ENCODE data around the gene ADAMTS20. TPM values are rescaled to one million over a fixed set of nuclear protein-coding genes. Genes with fewer than 3 reads are reported as not detected.
"Not testable (repeated sequence)": the region's sequence is repeated elsewhere in the genome, so short reads cannot be mapped to it uniquely, and the experiment has no call there.

ADAMTS20 gene
- total RNA-seq, 2 donors from 2014 or later: not detected

GRCh38 chr12:43352001-43352400 is 200.0 kb downstream of the ADAMTS20 start:
- H3K27me3 ChIP-seq: no peaks in the 10 kb centered on the region
- H3K4me3 ChIP-seq: no peak overlapping the region
- no peak for TF ChIP-seq CTCF (IDR thresholded peaks at IDR 0.05)
- no peaks in the 10 kb centered on the region for H3K4me1 ChIP-seq
- H3K36me3 ChIP-seq: no peaks in the 10 kb centered on the region
- H3K9me3 ChIP-seq: no peaks in the 10 kb centered on the region
- no peak for DNase-seq (ENCODE audit: low spot score)
- H3K27ac ChIP-seq: no peak overlapping the region

- Histone ChIP-seq H3K36me3 (no peaks in the 10 kb centered on the region), H3K9me3 (no peaks in the 10 kb centered on the region), H3K4me1 (no peaks in the 10 kb centered on the region), H3K4me3 (no peak overlapping the region), H3K27ac (no peak overlapping the region), H3K27me3 (no peaks in the 10 kb centered on the region)
- no peak for TF ChIP-seq CTCF (IDR thresholded peaks at IDR 0.05)
- DNase-seq (ENCODE audit: low spot score): no peak
Observed at GRCh38 chr12:43349863-43350262, 202.1 kb downstream of the ADAMTS20 start.

- Histone ChIP-seq H3K4me1 (no peaks in the 10 kb centered on the region), H3K27ac (no peak overlapping the region), H3K27me3 (no peaks in the 10 kb centered on the region), H3K9me3 (no peaks in the 10 kb centered on the region), H3K36me3 (no peaks in the 10 kb centered on the region), H3K4me3 (no peak overlapping the region)
- DNase-seq (ENCODE audit: low spot score): no peak
- no peak for TF ChIP-seq CTCF (IDR thresholded peaks at IDR 0.05)
Observed at GRCh38 chr12:43348221-43348620, 203.8 kb downstream of the ADAMTS20 start.

- Histone ChIP-seq H3K9me3 (no peaks in the 10 kb centered on the region), H3K27ac (no peak overlapping the region), H3K36me3 (no peaks in the 10 kb centered on the region), H3K4me1 (no peaks in the 10 kb centered on the region), H3K4me3 (no peak overlapping the region), H3K27me3 (no peaks in the 10 kb centered on the region)
- no peak for DNase-seq (ENCODE audit: low spot score)
- TF ChIP-seq CTCF (IDR thresholded peaks at IDR 0.05): no peak
Observed at GRCh38 chr12:43347026-43347425, 205.0 kb downstream of the ADAMTS20 start.

- DNase-seq (ENCODE audit: low spot score): no peak
- Histone ChIP-seq H3K36me3 (no peaks in the 10 kb centered on the region), H3K4me1 (no peaks in the 10 kb centered on the region), H3K27ac (no peak overlapping the region), H3K27me3 (no peaks in the 10 kb centered on the region), H3K9me3 (no peaks in the 10 kb centered on the region), H3K4me3 (no peak overlapping the region)
- no peak for TF ChIP-seq CTCF (IDR thresholded peaks at IDR 0.05)
Observed at GRCh38 chr12:43345023-43345422, 207.0 kb downstream of the ADAMTS20 start.

- H3K27ac ChIP-seq; H3K4me3 ChIP-seq; DNase-seq (ENCODE audit: low spot score); H3K4me1 ChIP-seq; H3K9me3 ChIP-seq; H3K27me3 ChIP-seq; H3K36me3 ChIP-seq: not testable (repeated sequence)
Observed at GRCh38 chr12:43341785-43342313, 210.2 kb downstream of the ADAMTS20 start.
